WTC11 (cell line): ENCODE data around the gene KRCC1. TPM values are rescaled to one million over a fixed set of nuclear protein-coding genes. Genes with fewer than 3 reads are reported as not detected.

Experiments used
- ATAC-seq: fragments of 200-7000 bp; cut with Tn5 transposase; 2 replicates; pipeline ENCODE4 v1.10.0; 2021; ENCODE audit warnings: mild to moderate bottlenecking, moderate library complexity
- CTCF ChIA-PET: fragments of 300-600 bp; sonication (Branson Sonifier 250); formaldehyde crosslinking; loops from one replicate; lab custom pipeline; 2021; ENCODE audit warnings: antibody characterized with exemption; lab: Charles Lee
- POLR2A ChIA-PET: fragments of 350-600 bp; sonication (Branson Sonifier 250); formaldehyde crosslinking; loops from one replicate; lab custom pipeline; 2021; ENCODE audit warnings: antibody characterized with exemption; lab: Charles Lee
- DNase-seq: peaks from one replicate; pipeline ENCODE4 v3.0.0; 2021; ENCODE audit warnings: low spot score
- H3K27ac Mint-ChIP-seq: 2 replicates; pipeline ENCODE4 v1.8.0; 2021; ENCODE audit warnings: mixed read lengths
- H3K27me3 Mint-ChIP-seq: 2 replicates; pipeline ENCODE4 v1.8.0; 2021; ENCODE audit warnings: low read depth, mild to moderate bottlenecking, moderate library complexity, mixed read lengths
- H3K36me3 Mint-ChIP-seq: 2 replicates; pipeline ENCODE4 v1.8.0; 2021; ENCODE audit warnings: mixed read lengths
- H3K4me1 Mint-ChIP-seq: 2 replicates; pipeline ENCODE4 v1.8.0; 2022; ENCODE audit warnings: mixed read lengths
- H3K4me3 Mint-ChIP-seq: 2 replicates; pipeline ENCODE4 v1.8.0; 2021; ENCODE audit warnings: mild to moderate bottlenecking, moderate library complexity, mixed read lengths
- H3K9me3 Mint-ChIP-seq: 2 replicates; pipeline ENCODE4 v1.8.0; 2021; ENCODE audit warnings: mixed read lengths
- ATF1 ChIP-seq: sonication (generic); formaldehyde crosslinking; IDR thresholded peaks from 2 replicates; pipeline ENCODE4 v1.8.1; 2023; ENCODE audit warnings: mild to moderate bottlenecking, moderate library complexity, missing genetic modification reagents
- MYBL2 ChIP-seq: sonication (generic); formaldehyde crosslinking; IDR thresholded peaks from 2 replicates; pipeline ENCODE4 v1.8.1; 2023; ENCODE audit warnings: mild to moderate bottlenecking, moderate library complexity, missing genetic modification reagents
- NR2C2 ChIP-seq: sonication (generic); formaldehyde crosslinking; IDR thresholded peaks from 2 replicates; pipeline ENCODE4 v1.8.0; 2022; ENCODE audit warnings: mild to moderate bottlenecking, missing genetic modification reagents
- TEAD1 ChIP-seq: sonication (generic); formaldehyde crosslinking; IDR thresholded peaks from 2 replicates; pipeline ENCODE4 v1.8.0; 2022; ENCODE audit warnings: mild to moderate bottlenecking, missing genetic modification reagents
- ZBTB21 ChIP-seq: sonication (generic); formaldehyde crosslinking; IDR thresholded peaks from 2 replicates; pipeline ENCODE4 v1.8.1; 2023; ENCODE audit warnings: mild to moderate bottlenecking, missing genetic modification reagents, borderline replicate concordance
- ZNF121 ChIP-seq: sonication (generic); formaldehyde crosslinking; IDR thresholded peaks from 2 replicates; pipeline ENCODE4 v1.8.0; 2023; ENCODE audit warnings: missing genetic modification reagents
- ZNF232 ChIP-seq: sonication (generic); formaldehyde crosslinking; IDR thresholded peaks from 2 replicates; pipeline ENCODE4 v1.8.0; 2022; ENCODE audit warnings: mild to moderate bottlenecking, missing genetic modification reagents
- ZNF423 ChIP-seq: fragments of 250-450 bp; sonication (Bioruptor Pico); IDR thresholded peaks from 2 replicates; pipeline ENCODE4 v2.1.2; 2022; ENCODE audit warnings: mild to moderate bottlenecking, moderate library complexity
- ZNF671 ChIP-seq: fragments of 250-450 bp; sonication (Bioruptor Pico); IDR thresholded peaks from 2 replicates; pipeline ENCODE4 v1.8.0; 2021; ENCODE audit warnings: mild to moderate bottlenecking
- total RNA-seq: library from RNA; stranded (reverse); gene quantifications from 3 replicates; pipeline ENCODE4 v1.2.3, GENCODE V29; 2021
- TF ChIP-seq, protein P1 (sequence below): sonication (generic); formaldehyde crosslinking; IDR thresholded peaks from 2 replicates; pipeline ENCODE4 v1.8.1; 2022; ENCODE audit warnings: missing genetic modification reagents, borderline replicate concordance
- TF ChIP-seq, protein P2 (sequence below): sonication (generic); formaldehyde crosslinking; IDR thresholded peaks from 2 replicates; pipeline ENCODE4 v1.8.0; 2023; ENCODE audit warnings: mild to moderate bottlenecking, missing genetic modification reagents
- TF ChIP-seq, protein P3 (sequence below): fragments of 250-450 bp; sonication (Bioruptor Pico); IDR thresholded peaks from 2 replicates; pipeline ENCODE4 v1.9.0; 2021; ENCODE audit warnings: mild to moderate bottlenecking, borderline replicate concordance
- TF ChIP-seq, protein P4 (sequence below): sonication (generic); formaldehyde crosslinking; conservative IDR thresholded peaks from 2 replicates; pipeline ENCODE4 v1.8.1; 2023; ENCODE audit warnings: mild to moderate bottlenecking, low read depth, missing genetic modification reagents, moderate library complexity
- TF ChIP-seq, protein P5 (sequence below): sonication (generic); formaldehyde crosslinking; IDR thresholded peaks from 2 replicates; pipeline ENCODE4 v1.8.1; 2022; ENCODE audit warnings: mild to moderate bottlenecking, moderate library complexity, missing genetic modification reagents
- TF ChIP-seq, protein P6 (sequence below): sonication (generic); formaldehyde crosslinking; IDR thresholded peaks from 2 replicates; pipeline ENCODE4 v1.8.0; 2022; ENCODE audit warnings: mild to moderate bottlenecking, missing genetic modification reagents
- TF ChIP-seq, protein P7 (sequence below): fragments of 250-450 bp; sonication (Bioruptor Pico); IDR thresholded peaks from 2 replicates; pipeline ENCODE4 v1.9.0; 2021; ENCODE audit warnings: moderate library complexity, mild to moderate bottlenecking, inconsistent platforms, borderline replicate concordance

Gene KRCC1
- total RNA-seq, 1 experiment from 2014 or later = 7.6 TPM

DNA sequence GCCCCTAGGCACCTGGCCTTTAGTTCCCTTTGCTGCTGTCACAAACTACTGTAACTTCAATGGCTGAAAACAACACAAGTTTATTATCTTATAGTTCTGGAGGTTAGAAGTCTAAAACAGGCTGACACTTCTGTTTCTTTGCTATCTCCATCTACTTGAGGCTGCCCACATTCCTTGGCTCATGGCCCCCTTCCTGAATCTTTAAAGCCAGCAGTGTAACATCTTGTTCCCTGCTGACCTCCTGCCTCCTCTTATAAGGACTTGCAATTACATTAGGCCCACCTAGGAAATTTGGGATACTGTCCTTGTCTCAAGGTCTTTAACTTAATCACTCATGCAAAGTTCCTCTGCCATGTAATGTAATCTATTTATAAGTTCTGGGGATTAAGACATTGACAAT is 18.6 kb upstream of the KRCC1 start:
- H3K4me3 Mint-ChIP-seq = no peak overlapping the region
- H3K4me1 Mint-ChIP-seq = peaks cover 9% of the 10 kb centered on the region; the same call in 1 of the 2 replicates
- ATAC-seq = no peak
- no peak for DNase-seq
- no peak overlapping the region for H3K27ac Mint-ChIP-seq
- H3K9me3 Mint-ChIP-seq = peaks cover 18% of the 10 kb centered on the region
- H3K36me3 Mint-ChIP-seq = peaks cover 6% of the 10 kb centered on the region; the same call in 1 of the 2 replicates
- TF ChIP-seq ATF1 (CRISPR knock-in tag) (no peak), MYBL2 (CRISPR knock-in tag) (no peak), ZBTB21 (CRISPR knock-in tag) (no peak), ZNF232 (no peak), TEAD1 (CRISPR knock-in tag) (no peak), ZNF671 (CRISPR knock-in tag) (no peak), ZNF121 (no peak), NR2C2 (CRISPR knock-in tag) (no peak), ZNF423 (CRISPR knock-in tag) (no peak)
- TF ChIP-seq, protein P1, sequence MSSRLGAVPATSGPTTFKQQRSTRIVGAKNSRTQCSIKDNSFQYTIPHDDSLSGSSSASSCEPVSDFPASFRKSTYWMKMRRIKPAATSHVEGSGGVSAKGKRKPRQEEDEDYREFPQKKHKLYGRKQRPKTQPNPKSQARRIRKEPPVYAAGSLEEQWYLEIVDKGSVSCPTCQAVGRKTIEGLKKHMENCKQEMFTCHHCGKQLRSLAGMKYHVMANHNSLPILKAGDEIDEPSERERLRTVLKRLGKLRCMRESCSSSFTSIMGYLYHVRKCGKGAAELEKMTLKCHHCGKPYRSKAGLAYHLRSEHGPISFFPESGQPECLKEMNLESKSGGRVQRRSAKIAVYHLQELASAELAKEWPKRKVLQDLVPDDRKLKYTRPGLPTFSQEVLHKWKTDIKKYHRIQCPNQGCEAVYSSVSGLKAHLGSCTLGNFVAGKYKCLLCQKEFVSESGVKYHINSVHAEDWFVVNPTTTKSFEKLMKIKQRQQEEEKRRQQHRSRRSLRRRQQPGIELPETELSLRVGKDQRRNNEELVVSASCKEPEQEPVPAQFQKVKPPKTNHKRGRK (CRISPR knock-in tag) = no peak
- TF ChIP-seq, protein P2, sequence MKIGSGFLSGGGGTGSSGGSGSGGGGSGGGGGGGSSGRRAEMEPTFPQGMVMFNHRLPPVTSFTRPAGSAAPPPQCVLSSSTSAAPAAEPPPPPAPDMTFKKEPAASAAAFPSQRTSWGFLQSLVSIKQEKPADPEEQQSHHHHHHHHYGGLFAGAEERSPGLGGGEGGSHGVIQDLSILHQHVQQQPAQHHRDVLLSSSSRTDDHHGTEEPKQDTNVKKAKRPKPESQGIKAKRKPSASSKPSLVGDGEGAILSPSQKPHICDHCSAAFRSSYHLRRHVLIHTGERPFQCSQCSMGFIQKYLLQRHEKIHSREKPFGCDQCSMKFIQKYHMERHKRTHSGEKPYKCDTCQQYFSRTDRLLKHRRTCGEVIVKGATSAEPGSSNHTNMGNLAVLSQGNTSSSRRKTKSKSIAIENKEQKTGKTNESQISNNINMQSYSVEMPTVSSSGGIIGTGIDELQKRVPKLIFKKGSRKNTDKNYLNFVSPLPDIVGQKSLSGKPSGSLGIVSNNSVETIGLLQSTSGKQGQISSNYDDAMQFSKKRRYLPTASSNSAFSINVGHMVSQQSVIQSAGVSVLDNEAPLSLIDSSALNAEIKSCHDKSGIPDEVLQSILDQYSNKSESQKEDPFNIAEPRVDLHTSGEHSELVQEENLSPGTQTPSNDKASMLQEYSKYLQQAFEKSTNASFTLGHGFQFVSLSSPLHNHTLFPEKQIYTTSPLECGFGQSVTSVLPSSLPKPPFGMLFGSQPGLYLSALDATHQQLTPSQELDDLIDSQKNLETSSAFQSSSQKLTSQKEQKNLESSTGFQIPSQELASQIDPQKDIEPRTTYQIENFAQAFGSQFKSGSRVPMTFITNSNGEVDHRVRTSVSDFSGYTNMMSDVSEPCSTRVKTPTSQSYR (CRISPR knock-in tag) = no peak
- TF ChIP-seq, protein P3, sequence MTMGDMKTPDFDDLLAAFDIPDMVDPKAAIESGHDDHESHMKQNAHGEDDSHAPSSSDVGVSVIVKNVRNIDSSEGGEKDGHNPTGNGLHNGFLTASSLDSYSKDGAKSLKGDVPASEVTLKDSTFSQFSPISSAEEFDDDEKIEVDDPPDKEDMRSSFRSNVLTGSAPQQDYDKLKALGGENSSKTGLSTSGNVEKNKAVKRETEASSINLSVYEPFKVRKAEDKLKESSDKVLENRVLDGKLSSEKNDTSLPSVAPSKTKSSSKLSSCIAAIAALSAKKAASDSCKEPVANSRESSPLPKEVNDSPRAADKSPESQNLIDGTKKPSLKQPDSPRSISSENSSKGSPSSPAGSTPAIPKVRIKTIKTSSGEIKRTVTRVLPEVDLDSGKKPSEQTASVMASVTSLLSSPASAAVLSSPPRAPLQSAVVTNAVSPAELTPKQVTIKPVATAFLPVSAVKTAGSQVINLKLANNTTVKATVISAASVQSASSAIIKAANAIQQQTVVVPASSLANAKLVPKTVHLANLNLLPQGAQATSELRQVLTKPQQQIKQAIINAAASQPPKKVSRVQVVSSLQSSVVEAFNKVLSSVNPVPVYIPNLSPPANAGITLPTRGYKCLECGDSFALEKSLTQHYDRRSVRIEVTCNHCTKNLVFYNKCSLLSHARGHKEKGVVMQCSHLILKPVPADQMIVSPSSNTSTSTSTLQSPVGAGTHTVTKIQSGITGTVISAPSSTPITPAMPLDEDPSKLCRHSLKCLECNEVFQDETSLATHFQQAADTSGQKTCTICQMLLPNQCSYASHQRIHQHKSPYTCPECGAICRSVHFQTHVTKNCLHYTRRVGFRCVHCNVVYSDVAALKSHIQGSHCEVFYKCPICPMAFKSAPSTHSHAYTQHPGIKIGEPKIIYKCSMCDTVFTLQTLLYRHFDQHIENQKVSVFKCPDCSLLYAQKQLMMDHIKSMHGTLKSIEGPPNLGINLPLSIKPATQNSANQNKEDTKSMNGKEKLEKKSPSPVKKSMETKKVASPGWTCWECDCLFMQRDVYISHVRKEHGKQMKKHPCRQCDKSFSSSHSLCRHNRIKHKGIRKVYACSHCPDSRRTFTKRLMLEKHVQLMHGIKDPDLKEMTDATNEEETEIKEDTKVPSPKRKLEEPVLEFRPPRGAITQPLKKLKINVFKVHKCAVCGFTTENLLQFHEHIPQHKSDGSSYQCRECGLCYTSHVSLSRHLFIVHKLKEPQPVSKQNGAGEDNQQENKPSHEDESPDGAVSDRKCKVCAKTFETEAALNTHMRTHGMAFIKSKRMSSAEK (CRISPR knock-in tag) = no peak
- TF ChIP-seq, protein P4, sequence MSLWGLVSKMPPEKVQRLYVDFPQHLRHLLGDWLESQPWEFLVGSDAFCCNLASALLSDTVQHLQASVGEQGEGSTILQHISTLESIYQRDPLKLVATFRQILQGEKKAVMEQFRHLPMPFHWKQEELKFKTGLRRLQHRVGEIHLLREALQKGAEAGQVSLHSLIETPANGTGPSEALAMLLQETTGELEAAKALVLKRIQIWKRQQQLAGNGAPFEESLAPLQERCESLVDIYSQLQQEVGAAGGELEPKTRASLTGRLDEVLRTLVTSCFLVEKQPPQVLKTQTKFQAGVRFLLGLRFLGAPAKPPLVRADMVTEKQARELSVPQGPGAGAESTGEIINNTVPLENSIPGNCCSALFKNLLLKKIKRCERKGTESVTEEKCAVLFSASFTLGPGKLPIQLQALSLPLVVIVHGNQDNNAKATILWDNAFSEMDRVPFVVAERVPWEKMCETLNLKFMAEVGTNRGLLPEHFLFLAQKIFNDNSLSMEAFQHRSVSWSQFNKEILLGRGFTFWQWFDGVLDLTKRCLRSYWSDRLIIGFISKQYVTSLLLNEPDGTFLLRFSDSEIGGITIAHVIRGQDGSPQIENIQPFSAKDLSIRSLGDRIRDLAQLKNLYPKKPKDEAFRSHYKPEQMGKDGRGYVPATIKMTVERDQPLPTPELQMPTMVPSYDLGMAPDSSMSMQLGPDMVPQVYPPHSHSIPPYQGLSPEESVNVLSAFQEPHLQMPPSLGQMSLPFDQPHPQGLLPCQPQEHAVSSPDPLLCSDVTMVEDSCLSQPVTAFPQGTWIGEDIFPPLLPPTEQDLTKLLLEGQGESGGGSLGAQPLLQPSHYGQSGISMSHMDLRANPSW = no peak
- TF ChIP-seq, protein P5, sequence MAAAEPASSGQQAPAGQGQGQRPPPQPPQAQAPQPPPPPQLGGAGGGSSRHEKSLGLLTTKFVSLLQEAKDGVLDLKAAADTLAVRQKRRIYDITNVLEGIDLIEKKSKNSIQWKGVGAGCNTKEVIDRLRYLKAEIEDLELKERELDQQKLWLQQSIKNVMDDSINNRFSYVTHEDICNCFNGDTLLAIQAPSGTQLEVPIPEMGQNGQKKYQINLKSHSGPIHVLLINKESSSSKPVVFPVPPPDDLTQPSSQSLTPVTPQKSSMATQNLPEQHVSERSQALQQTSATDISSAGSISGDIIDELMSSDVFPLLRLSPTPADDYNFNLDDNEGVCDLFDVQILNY (CRISPR knock-in tag) = no peak
- TF ChIP-seq, protein P6, sequence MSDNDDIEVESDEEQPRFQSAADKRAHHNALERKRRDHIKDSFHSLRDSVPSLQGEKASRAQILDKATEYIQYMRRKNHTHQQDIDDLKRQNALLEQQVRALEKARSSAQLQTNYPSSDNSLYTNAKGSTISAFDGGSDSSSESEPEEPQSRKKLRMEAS (CRISPR knock-in tag) = no peak
- TF ChIP-seq, protein P7, sequence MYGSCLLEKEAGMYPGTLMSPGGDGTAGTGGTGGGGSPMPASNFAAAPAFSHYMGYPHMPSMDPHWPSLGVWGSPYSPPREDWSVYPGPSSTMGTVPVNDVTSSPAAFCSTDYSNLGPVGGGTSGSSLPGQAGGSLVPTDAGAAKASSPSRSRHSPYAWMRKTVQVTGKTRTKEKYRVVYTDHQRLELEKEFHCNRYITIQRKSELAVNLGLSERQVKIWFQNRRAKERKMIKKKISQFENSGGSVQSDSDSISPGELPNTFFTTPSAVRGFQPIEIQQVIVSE = no peak
- ChIA-PET CTCF (no interaction called here), POLR2A (no interaction called here)
- H3K27me3 Mint-ChIP-seq = no peaks in the 10 kb centered on the region
